Immature natural killer cell (primary cell): ENCODE measurements around the gene SMDT1. TPM values are rescaled to one million over a fixed set of nuclear protein-coding genes. Genes with fewer than 3 reads are reported as not detected.

Experiments
- DNase-seq, 3 donors: peaks; one replicate each; pipeline ENCODE4 v3.0.0; 2022; ENCODE audit warnings: mixed read lengths in 1 of 3
- H3K27ac Mint-ChIP-seq, 6 donors: one replicate each; pipeline ENCODE4 v1.8.0; 2020; ENCODE audit warnings: mixed read lengths in 6 of 6, mild to moderate bottlenecking in 5 of 6, inconsistent platforms in 4 of 6, moderate library complexity in 3 of 6
- H3K27me3 Mint-ChIP-seq, 3 donors: one replicate each; pipeline ENCODE4 v1.8.0; 2020 to 2021; ENCODE audit warnings: low read depth in 3 of 3, mild to moderate bottlenecking in 3 of 3, mixed read lengths in 3 of 3, moderate library complexity in 3 of 3, inconsistent platforms in 1 of 3
- H3K36me3 Mint-ChIP-seq, 3 donors: one replicate each; pipeline ENCODE4 v1.8.0; 2020; ENCODE audit warnings: mixed read lengths in 3 of 3, inconsistent platforms in 2 of 3, mild to moderate bottlenecking in 2 of 3
- H3K4me1 Mint-ChIP-seq, 2 donors: one replicate each; pipeline ENCODE4 v1.8.0; 2020; ENCODE audit warnings: inconsistent platforms in 2 of 2, mild to moderate bottlenecking in 2 of 2, mixed read lengths in 2 of 2, moderate library complexity in 1 of 2
- H3K4me3 Mint-ChIP-seq, 5 donors: one replicate each; pipeline ENCODE4 v1.8.0; 2020; ENCODE audit warnings: mild to moderate bottlenecking in 5 of 5, mixed read lengths in 5 of 5, inconsistent platforms in 3 of 5, moderate library complexity in 3 of 5
- H3K9me3 Mint-ChIP-seq, 6 donors: one replicate each; pipeline ENCODE4 v1.8.0; 2020; ENCODE audit warnings: mild to moderate bottlenecking in 6 of 6, mixed read lengths in 6 of 6, inconsistent platforms in 4 of 6, moderate library complexity in 3 of 6
- polyA plus RNA-seq, 3 donors: library from polyadenylated mRNA; unstranded; fragments of 300-500 nt; fragmentation: Illumina TruSeq; gene quantifications; one replicate each; pipeline ENCODE4 v1.2.3, GENCODE V29; 2021

Gene SMDT1, protein sequence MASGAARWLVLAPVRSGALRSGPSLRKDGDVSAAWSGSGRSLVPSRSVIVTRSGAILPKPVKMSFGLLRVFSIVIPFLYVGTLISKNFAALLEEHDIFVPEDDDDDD
- polyA plus RNA-seq: 100 to 1,000 TPM; 158 to 284 (median 174) TPM

DNA sequence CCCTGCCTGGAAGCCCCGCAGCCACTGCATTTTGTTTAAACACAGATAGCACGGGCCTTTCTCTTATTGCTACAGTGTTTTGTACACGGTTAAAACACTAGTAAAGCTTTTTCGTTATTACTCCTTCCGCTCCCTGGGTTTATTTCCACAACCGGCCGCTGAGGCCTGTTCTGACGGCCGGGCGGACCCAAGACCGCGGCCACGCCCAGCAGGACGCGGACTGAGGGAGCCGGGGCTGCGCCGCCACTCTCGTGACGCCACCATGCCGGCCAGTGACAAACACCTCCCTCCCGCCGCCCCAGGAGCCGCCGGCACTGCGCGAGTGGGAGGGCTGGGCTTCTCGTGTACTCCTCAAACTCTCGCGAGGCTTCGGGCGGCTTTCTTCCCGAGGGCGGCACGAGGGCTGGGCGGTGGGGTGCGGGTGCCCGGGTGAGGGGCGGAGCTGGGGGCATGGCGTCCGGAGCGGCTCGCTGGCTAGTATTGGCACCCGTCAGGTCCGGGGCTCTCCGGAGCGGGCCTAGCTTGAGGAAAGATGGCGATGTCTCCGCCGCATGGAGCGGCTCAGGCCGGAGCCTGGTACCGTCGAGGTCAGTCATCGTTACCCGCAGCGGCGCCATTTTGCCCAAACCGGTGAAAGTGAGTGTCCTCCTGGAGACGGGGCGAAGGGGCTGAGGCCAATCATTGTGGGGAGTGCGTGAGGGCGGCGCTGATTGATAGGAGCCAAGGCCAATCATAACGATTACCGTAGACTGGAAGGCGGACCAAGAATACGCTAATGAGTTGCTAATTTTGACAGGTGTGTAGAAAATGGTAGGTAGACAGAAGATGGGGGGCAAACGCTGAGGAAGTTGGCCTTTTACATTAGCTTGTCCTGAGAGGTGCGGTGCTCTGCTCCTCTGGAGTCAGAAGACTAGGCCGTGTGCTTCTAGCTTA lies at the start of gene SMDT1:
Gene SMDT1 (plus strand): TSS at position 382 of the 933 bp plus-strand sequence. CDS start 69 bp downstream, at position 451.
- peak; percentile 99 to 100 (median 100) for DNase-seq
- Mint-ChIP-seq H3K4me1 (peaks cover 37 to 50% of the 10 kb centered on the region in 2 donors), H3K27ac (peak within 1 kb of the TSS; percentile 94 to 99 (median 96)), H3K27me3 (peaks cover 3 to 14% (median 14%) of the 10 kb centered on the region in 3 donors), H3K9me3 (no peaks in the 10 kb centered on the region), H3K36me3 (peaks cover 1 to 9% (median 4%) of the 10 kb centered on the region in 3 donors), H3K4me3 (peak within 1 kb of the TSS; percentile 94 to 98 (median 95))

DNA sequence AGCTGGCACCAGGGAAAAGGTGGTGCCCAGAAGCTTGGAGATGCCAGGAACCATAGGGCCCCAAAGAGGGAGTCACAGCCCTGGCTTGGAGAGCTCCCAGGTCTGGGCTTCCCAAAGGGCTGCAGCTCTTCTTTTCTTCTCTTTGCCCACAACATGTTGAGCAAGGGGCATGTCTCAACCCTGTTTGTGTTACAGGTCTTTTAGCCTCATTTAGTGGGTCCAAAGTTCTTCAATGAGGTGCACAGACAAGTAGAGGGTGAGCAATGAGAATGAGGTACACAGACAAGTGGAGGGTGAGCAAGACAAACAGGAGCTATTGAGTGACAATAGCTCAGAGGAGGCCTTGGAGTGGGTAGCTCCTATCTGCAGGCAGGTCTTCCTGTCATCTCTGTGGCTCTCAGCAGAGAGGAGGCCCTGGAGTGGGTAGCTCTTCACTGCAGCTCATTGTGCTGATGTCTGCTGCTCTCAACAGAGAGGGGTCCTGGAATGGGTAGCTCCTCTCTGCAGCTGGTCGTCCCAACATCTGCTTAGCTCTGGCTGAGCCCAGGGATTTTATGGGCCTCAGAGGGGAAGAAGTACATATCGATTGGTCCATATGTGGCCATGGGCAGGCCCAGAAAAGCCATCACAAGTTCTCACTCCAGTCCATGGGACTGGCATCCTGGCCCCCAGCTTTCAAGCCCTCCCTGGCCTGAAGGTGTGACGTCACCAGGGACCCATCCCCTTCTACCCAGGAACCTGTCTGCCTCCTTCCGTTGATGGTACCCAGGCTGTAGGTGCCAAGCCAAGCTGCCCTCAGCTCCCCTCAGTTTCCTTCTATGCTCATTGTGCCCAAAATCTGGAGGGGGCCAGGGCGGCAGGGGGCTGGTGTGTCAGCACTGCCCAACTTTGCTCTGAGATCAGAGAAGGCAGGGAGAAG lies 46.0 kb upstream of the SMDT1 start:
- peaks cover 0 to 3% (median 2%) of the 10 kb centered on the region in 3 donors for H3K27me3 Mint-ChIP-seq
- no peak overlapping the region for H3K27ac Mint-ChIP-seq

DNA sequence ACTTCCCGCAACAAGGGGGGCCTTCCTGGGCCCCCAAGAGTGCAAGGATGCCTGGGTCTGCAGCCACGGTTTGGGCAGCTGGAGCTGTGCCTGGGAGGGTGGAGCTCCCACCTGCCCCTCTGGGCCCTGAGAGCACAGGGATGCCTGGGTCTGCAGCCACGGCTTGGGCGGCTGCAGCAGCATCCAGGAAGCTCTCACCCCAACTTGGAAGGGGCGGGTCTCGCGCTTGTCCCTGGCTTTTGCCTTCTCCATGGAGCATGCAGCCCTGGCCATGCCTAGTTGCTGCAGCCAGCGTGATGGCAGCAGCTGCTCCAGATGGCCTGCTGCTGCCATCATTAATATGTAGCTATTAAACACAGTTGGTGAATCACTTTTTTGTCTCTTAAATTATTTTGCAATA lies 44.2 kb upstream of the SMDT1 start:
- H3K4me3 Mint-ChIP-seq: no peak overlapping the region

More for the DNA sequence above, 46.0 kb upstream of the SMDT1 start:
- peaks cover 0 to 8% (median 0%) of the 10 kb centered on the region in 6 donors for H3K9me3 Mint-ChIP-seq
- H3K4me1 Mint-ChIP-seq: no peaks in the 10 kb centered on the region
- H3K4me3 Mint-ChIP-seq: no peak overlapping the region
- peaks cover 3 to 5% (median 3%) of the 10 kb centered on the region in 3 donors for H3K36me3 Mint-ChIP-seq
- DNase-seq: no peak

DNA sequence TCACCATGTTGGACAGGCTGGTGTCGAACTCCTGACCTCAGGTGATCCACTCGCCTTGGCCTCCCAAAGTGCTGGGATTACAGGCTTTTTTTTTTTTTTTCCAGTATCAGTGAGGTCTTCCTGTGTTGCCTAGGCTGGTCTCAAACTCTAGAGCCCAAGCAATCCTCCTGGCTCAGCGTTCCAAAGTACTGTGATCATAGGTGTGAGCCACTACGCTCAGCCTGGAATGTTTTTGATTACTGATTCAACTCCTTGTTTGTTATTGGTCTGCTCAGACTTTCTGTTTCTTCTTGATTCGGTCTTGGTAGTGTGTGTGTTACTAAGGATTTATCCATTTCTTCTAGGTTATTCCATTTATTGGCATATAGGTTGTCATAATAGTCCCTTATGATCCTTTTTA lies 40.2 kb upstream of the SMDT1 start:
- H3K4me1 Mint-ChIP-seq: no peaks in the 10 kb centered on the region
- peaks cover 1 to 6% (median 1%) of the 10 kb centered on the region in 3 donors for H3K27me3 Mint-ChIP-seq
- no peak for DNase-seq
- H3K36me3 Mint-ChIP-seq: peaks cover 12 to 27% (median 18%) of the 10 kb centered on the region in 3 donors
- H3K9me3 Mint-ChIP-seq: peaks cover 3 to 24% (median 8%) of the 10 kb centered on the region in 6 donors
- H3K4me3 Mint-ChIP-seq: no peak overlapping the region
- H3K27ac Mint-ChIP-seq: no peak overlapping the region

More for the DNA sequence above, 44.2 kb upstream of the SMDT1 start:
- Mint-ChIP-seq H3K4me1 (no peaks in the 10 kb centered on the region), H3K9me3 (peaks cover 0 to 8% (median 0%) of the 10 kb centered on the region in 6 donors), H3K27ac (no peak overlapping the region), H3K27me3 (peaks cover 0 to 3% (median 2%) of the 10 kb centered on the region in 3 donors), H3K36me3 (peaks cover 3 to 5% (median 3%) of the 10 kb centered on the region in 3 donors)
- DNase-seq: no peak

DNA sequence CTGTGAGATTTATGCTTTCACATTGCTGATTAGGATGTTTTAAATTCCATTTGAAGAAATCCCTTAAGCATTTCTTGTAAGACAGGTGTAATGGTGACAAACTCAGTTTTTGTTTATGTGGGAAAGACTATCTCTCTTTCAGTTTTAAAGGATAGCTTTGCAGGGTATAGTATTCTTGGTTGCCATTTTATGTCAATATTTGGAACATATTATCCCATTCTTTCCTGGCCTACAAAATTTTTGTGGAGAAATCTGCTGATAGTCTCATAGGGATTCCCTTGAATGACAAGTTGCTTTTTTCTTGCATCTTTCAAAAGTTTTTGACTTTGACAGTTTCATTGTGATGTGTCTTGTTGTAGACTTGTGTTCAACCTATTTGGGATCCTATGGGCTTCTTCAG lies 37.7 kb upstream of the SMDT1 start:
- no peak overlapping the region for H3K4me3 Mint-ChIP-seq
- no peak overlapping the region for H3K27ac Mint-ChIP-seq
- H3K36me3 Mint-ChIP-seq: peaks cover 12 to 23% (median 18%) of the 10 kb centered on the region in 3 donors
- H3K9me3 Mint-ChIP-seq: peaks cover 3 to 24% (median 8%) of the 10 kb centered on the region in 6 donors
- H3K27me3 Mint-ChIP-seq: peaks cover 1 to 6% (median 1%) of the 10 kb centered on the region in 3 donors
- no peaks in the 10 kb centered on the region for H3K4me1 Mint-ChIP-seq
- no peak for DNase-seq

DNA sequence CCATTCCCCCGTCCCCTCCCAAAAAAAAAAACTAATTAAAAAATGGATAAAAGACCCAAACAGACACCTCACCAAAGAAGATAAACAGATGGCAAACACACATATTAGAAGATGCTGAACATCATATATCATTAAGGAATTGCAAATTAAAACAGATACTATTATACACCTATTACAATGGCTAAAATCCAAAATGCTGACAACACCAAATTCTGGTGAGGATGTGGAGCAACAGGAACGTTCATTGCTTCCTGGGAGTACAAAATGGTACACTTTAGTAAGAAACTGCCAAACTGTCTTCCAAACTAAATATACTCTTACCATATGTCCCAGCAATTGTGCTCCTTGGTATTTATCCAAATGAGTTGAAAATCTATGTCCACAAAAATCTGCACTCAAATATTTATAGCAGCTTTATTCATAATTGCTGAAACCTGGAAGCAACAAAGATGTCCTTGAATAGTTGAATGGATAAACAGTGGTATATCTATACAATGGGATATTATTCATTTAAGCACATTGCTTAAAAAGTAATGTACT lies 28.8 kb upstream of the SMDT1 start:
- H3K27me3 Mint-ChIP-seq: peaks cover 0 to 1% (median 0%) of the 10 kb centered on the region in 3 donors
- no peak overlapping the region for H3K27ac Mint-ChIP-seq
- DNase-seq: no peak
- H3K36me3 Mint-ChIP-seq: no peaks in the 10 kb centered on the region
- H3K4me1 Mint-ChIP-seq: no peaks in the 10 kb centered on the region
- no peak overlapping the region for H3K4me3 Mint-ChIP-seq
- H3K9me3 Mint-ChIP-seq: no peaks in the 10 kb centered on the region

DNA sequence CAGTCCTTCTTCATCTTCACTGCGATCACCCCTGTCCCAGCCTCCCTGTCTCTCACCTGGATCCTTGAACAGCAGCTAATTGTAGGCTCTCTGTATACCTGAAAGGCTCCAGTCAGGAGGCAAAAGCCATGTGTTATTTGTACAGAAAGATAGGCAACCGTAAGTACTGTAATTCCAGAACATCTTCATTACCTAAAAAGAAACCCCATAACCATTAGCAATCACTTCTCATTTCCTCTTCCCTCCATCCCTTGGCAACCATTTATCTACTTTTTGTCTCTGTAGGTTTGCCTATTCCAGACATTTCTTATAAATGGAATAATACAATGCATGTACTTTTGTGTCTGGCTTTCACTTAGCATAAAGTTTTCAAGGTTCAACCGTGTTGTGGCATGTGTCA lies 26.7 kb upstream of the SMDT1 start:
- peaks cover 7 to 12% (median 8%) of the 10 kb centered on the region in 3 donors for H3K36me3 Mint-ChIP-seq
- no peak overlapping the region for H3K27ac Mint-ChIP-seq
- H3K9me3 Mint-ChIP-seq: peaks cover 3 to 15% (median 8%) of the 10 kb centered on the region in 6 donors

DNA sequence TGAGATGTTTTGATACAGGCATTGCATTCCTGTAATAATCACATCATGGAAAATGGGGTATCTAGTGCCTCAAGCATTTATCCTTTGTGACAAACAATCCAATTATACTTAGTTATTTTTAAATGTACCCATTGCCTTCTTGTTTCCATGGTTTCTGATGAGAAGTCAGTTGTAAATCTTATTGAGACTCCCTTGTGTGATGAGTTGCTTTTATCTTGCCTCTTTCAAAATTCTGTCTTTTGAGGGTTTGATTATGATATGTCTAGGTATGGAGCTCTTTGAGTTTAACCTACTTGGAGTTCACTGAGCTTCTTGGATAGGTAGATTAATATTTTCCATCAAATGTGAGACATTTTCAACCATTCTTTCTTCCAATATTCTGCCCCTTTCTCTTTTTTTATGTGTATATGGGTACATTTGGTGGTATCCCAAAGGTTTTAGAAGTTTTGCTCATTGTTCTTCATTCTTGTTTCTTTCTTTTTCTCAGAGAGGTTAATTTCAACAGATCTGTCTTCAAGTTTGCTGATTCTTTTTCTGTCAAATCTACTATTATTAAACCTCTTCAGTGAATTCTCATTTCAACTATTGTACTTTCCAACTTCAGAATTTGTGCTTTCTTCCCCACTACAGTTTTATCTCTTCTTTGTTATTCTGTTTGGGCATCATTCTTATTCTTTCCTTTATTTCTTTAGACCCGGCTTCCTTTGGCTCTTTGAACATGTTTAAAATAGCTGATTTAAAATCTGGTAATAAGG lies 22.6 kb upstream of the SMDT1 start:
- no peak overlapping the region for H3K27ac Mint-ChIP-seq
- peaks cover 0 to 1% (median 0%) of the 10 kb centered on the region in 3 donors for H3K27me3 Mint-ChIP-seq
- H3K36me3 Mint-ChIP-seq: peaks cover 19 to 30% (median 21%) of the 10 kb centered on the region in 3 donors
- peaks cover 3 to 18% (median 8%) of the 10 kb centered on the region in 6 donors for H3K9me3 Mint-ChIP-seq
- H3K4me3 Mint-ChIP-seq: no peak overlapping the region
- DNase-seq: no peak
- no peaks in the 10 kb centered on the region for H3K4me1 Mint-ChIP-seq

More for the DNA sequence above, 26.7 kb upstream of the SMDT1 start:
- no peak for DNase-seq
- no peaks in the 10 kb centered on the region for H3K4me1 Mint-ChIP-seq
- peaks cover 0 to 1% (median 0%) of the 10 kb centered on the region in 3 donors for H3K27me3 Mint-ChIP-seq
- H3K4me3 Mint-ChIP-seq: no peak overlapping the region

DNA sequence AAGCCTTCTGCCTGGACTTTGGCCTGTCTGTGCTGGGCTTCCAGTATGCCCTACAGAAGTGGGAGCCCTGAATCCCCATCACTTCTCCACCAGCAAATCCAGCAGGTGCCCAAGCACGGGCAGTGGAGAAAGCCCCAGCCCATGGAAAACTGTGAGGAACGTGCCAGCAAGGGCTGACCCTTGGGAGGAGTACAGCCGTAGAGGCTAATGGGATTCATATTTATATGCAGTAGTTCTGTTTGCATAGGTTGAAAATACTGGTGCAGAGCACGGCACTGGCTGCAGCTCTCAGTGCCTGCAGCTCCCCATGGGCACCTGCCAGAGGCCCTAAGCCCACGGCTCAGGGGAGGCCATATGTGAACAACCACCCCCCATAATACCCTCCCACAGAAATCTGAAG lies 19.0 kb upstream of the SMDT1 start:
- H3K36me3 Mint-ChIP-seq: peaks cover 19 to 34% (median 30%) of the 10 kb centered on the region in 3 donors
- H3K4me1 Mint-ChIP-seq: no peaks in the 10 kb centered on the region
- no peak overlapping the region for H3K4me3 Mint-ChIP-seq
- H3K9me3 Mint-ChIP-seq: peaks cover 4 to 18% (median 8%) of the 10 kb centered on the region in 6 donors
- no peak overlapping the region for H3K27ac Mint-ChIP-seq
- H3K27me3 Mint-ChIP-seq: no peaks in the 10 kb centered on the region
- no peak for DNase-seq

DNA sequence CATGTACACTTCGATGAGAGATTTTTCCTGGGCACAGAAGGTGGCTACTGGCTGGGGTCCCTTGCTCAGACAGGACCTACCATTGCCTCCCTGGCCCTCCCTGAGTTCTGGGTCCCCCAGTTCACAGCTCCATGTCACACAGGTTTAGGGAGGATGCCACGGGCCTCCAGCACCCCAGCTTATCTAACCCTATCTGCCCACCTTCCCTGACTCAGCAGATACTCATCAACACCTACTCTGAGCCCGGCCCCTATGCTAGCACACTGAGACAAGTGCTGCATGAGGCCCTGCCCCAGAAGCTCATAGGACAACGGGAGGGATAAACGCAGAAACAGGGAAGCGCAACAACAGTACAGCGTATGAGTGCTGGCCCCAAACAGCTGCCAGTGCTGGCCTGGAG lies 18.5 kb upstream of the SMDT1 start:
- H3K4me1 Mint-ChIP-seq: no peaks in the 10 kb centered on the region
- peaks cover 4 to 18% (median 8%) of the 10 kb centered on the region in 6 donors for H3K9me3 Mint-ChIP-seq
- H3K4me3 Mint-ChIP-seq: no peak overlapping the region
- no peaks in the 10 kb centered on the region for H3K27me3 Mint-ChIP-seq
- peaks cover 19 to 36% (median 30%) of the 10 kb centered on the region in 3 donors for H3K36me3 Mint-ChIP-seq
- H3K27ac Mint-ChIP-seq: peak overlapping the region in 1 of 6 donors; percentile 66
- no peak for DNase-seq

DNA sequence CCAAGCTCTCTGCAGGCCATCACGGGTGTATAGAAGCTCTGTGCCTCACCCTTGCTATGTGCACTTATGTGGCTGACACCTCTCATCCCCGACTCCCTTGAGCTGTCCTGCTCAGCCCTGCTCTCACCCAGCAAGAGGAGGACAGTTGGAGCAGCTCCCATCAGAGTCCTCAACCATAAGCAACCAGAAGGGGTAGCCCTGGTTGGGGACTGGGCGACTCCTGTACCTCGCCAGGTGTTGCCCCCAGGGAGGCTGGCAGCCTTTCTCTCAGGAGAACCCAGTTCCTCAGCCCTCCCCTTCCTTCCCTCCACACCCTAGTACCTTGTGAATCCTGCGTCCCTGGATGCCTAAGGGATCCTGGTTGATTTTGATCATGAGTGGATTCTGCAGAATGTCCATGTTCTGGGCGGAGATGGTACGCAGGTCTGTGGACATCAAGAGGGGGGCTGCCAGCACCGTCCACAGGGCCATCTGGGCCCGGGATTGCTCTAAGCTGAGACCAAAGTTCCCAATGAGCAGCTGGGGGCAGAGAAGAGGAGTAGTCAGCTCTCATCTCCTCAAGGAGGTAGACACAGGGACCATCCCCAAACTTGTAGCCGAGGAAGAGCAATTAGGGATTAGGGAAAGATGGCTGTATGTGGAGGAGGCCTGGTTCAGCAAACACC lies 16.9 kb upstream of the SMDT1 start:
- peak overlapping the region in 1 of 6 donors; percentile 27 for H3K27ac Mint-ChIP-seq
- peaks cover 0 to 4% (median 0%) of the 10 kb centered on the region in 6 donors for H3K9me3 Mint-ChIP-seq
- DNase-seq: no peak
- H3K36me3 Mint-ChIP-seq: peaks cover 11 to 32% (median 21%) of the 10 kb centered on the region in 3 donors
- no peaks in the 10 kb centered on the region for H3K4me1 Mint-ChIP-seq
- H3K4me3 Mint-ChIP-seq: no peak overlapping the region
- H3K27me3 Mint-ChIP-seq: no peaks in the 10 kb centered on the region

DNA sequence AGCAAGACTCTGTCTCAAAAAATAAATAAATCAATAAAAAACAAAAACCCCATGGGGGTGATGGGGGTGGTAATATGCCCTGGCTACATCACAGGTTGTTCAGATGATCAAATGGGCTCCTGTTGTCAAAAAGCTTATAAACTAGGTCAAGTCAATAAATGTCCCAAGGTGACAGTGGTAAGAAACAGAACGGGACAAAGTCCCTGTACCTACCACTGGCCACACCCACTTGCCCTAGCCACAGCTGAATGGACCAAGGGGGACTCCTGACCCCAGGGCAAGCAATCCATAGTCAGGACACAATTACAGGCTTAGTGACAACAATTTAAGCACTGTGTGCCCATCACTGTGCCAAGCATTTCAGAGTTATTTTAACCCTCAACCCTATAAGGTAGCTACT lies 14.9 kb upstream of the SMDT1 start:
- Mint-ChIP-seq H3K4me3 (no peak overlapping the region), H3K9me3 (peaks cover 0 to 1% (median 0%) of the 10 kb centered on the region in 6 donors), H3K27ac (no peak overlapping the region)

More for the DNA sequence above, 14.9 kb upstream of the SMDT1 start:
- Mint-ChIP-seq H3K27me3 (no peaks in the 10 kb centered on the region), H3K4me1 (peaks cover 0 to 6% of the 10 kb centered on the region in 2 donors), H3K36me3 (peaks cover 0 to 21% (median 8%) of the 10 kb centered on the region in 3 donors)
- no peak for DNase-seq
